HEK293 (cell line): ENCODE measurements around the gene ADAT2.

Experiments
- CTCF ChIA-PET: fragments of 350-600 bp; formaldehyde crosslinking; extraction: SDS; loops from one replicate; lab custom pipeline; 2021; ENCODE audit warnings: antibody characterized with exemption; lab: Yijun Ruan, JAX
- POLR2A ChIA-PET: fragments of 300-600 bp; formaldehyde crosslinking; extraction: SDS; loops from one replicate; lab custom pipeline; 2020; ENCODE audit warnings: antibody characterized with exemption, inconsistent platforms; lab: Yijun Ruan, JAX
- H3K27ac ChIP-seq: fragments of 200-500 bp; sonication (Bioruptor generic); 2 replicates; pipeline ENCODE4 v1.5.1; 2014; ENCODE audit warnings: low read depth, low read length, control low read depth, inconsistent platforms; ENCODE audit errors: extremely low read depth
- H3K36me3 ChIP-seq, 2 experiments: fragments of 200-500 bp in 1 of 2; sonication (Bioruptor generic) in 1 of 2; 1 replicate in 1 of 2; 2 replicates in 1 of 2; pipeline ENCODE4 v1.5.1; 2014 to 2017; ENCODE audit warnings: inconsistent platforms in 2 of 2, low read length in 2 of 2; ENCODE audit not compliant: control insufficient read depth in 2 of 2, insufficient read depth in 1 of 2
- H3K4me1 ChIP-seq: fragments of 200-500 bp; sonication (Bioruptor generic); 2 replicates; pipeline ENCODE4 v1.5.1; 2014; ENCODE audit warnings: mild to moderate bottlenecking, low read length, inconsistent platforms; ENCODE audit not compliant: control insufficient read depth, insufficient read depth
- H3K4me3 ChIP-seq: 2 replicates; pipeline ENCODE4 v1.5.1; 2011; ENCODE audit warnings: low read depth, mild to moderate bottlenecking, control low read depth, low read length, moderate library complexity
- H3K9me3 ChIP-seq: fragments of 200-500 bp; sonication (Bioruptor generic); 2 replicates; pipeline ENCODE4 v1.5.1; 2014; ENCODE audit warnings: low read depth, low read length, inconsistent platforms; ENCODE audit not compliant: control insufficient read depth, insufficient read depth
- BCL11A ChIP-seq: fragments of 450-650 bp; formaldehyde crosslinking; IDR thresholded peaks from 2 replicates; pipeline ENCODE4 v1.5.1; 2016; ENCODE audit warnings: low read depth, missing biosample characterization, missing genetic modification characterization
- EGR2 ChIP-seq: fragments of 450-650 bp; formaldehyde crosslinking; IDR thresholded peaks from 2 replicates; pipeline ENCODE4 v1.5.1; 2016; ENCODE audit warnings: low read depth, missing biosample characterization, missing genetic modification characterization
- GFI1B ChIP-seq: fragments of 450-650 bp; formaldehyde crosslinking; IDR thresholded peaks from 2 replicates; pipeline ENCODE4 v1.5.1; 2016; ENCODE audit warnings: missing biosample characterization, missing genetic modification characterization
- HOXD13 ChIP-seq: sonication (generic); formaldehyde crosslinking; IDR thresholded peaks from 2 replicates; pipeline ENCODE4 v1.8.0; 2022; ENCODE audit warnings: missing genetic modification reagents, borderline replicate concordance
- SP2 ChIP-seq: fragments of 450-650 bp; formaldehyde crosslinking; IDR thresholded peaks from 2 replicates; pipeline ENCODE4 v1.5.1; 2016; ENCODE audit warnings: missing biosample characterization, missing genetic modification characterization
- ZBTB1 ChIP-seq: fragments of 450-650 bp; formaldehyde crosslinking; IDR thresholded peaks from 2 replicates; pipeline ENCODE4 v1.5.1; 2016; ENCODE audit warnings: missing biosample characterization, missing genetic modification characterization
- ZIC2 ChIP-seq: fragments of 450-650 bp; formaldehyde crosslinking; IDR thresholded peaks from 2 replicates; pipeline ENCODE4 v1.5.1; 2016; ENCODE audit warnings: missing biosample characterization, missing genetic modification characterization
- ZNF169 ChIP-seq: fragments of 450-650 bp; formaldehyde crosslinking; IDR thresholded peaks from 2 replicates; pipeline ENCODE4 v1.5.1; 2016; ENCODE audit warnings: missing biosample characterization, missing genetic modification characterization
- ZNF214 ChIP-seq: fragments of 450-650 bp; formaldehyde crosslinking; IDR thresholded peaks from 2 replicates; pipeline ENCODE4 v1.5.1; 2017; ENCODE audit warnings: missing biosample characterization, mild to moderate bottlenecking, missing genetic modification characterization, borderline replicate concordance
- ZNF239 ChIP-seq: fragments of 450-650 bp; formaldehyde crosslinking; IDR thresholded peaks from 2 replicates; pipeline ENCODE4 v1.5.1; 2016; ENCODE audit warnings: missing biosample characterization, missing genetic modification characterization
- ZNF266 ChIP-seq: fragments of 450-650 bp; formaldehyde crosslinking; IDR thresholded peaks from 2 replicates; pipeline ENCODE4 v1.5.1; 2016; ENCODE audit warnings: missing biosample characterization, missing genetic modification characterization, low read depth
- ZNF302 ChIP-seq: fragments of 450-650 bp; formaldehyde crosslinking; IDR thresholded peaks from 2 replicates; pipeline ENCODE4 v1.5.1; 2016; ENCODE audit warnings: missing biosample characterization, missing genetic modification characterization, low read depth
- ZNF37A ChIP-seq: fragments of 450-650 bp; IDR thresholded peaks from 2 replicates; pipeline ENCODE4 v1.5.1; 2018; ENCODE audit warnings: missing biosample characterization, missing genetic modification characterization
- ZNF391 ChIP-seq: fragments of 450-650 bp; formaldehyde crosslinking; IDR thresholded peaks from 2 replicates; pipeline ENCODE4 v1.5.1; 2016; ENCODE audit warnings: low read depth, missing biosample characterization, missing genetic modification characterization, borderline replicate concordance
- ZNF404 ChIP-seq: fragments of 450-650 bp; formaldehyde crosslinking; IDR thresholded peaks from 2 replicates; pipeline ENCODE4 v1.5.1; 2017; ENCODE audit warnings: missing biosample characterization, missing genetic modification characterization
- ZNF549 ChIP-seq: fragments of 450-650 bp; IDR thresholded peaks from 2 replicates; pipeline ENCODE4 v1.5.1; 2018; ENCODE audit warnings: missing biosample characterization, missing genetic modification characterization, mild to moderate bottlenecking, inconsistent platforms, moderate library complexity
- ZNF830 ChIP-seq: fragments of 450-650 bp; IDR thresholded peaks from 2 replicates; pipeline ENCODE4 v1.5.0; 2018; ENCODE audit warnings: missing biosample characterization, missing genetic modification characterization, low read depth, mild to moderate bottlenecking, moderate library complexity
- ZSCAN30 ChIP-seq: fragments of 450-650 bp; IDR thresholded peaks from 2 replicates; pipeline ENCODE4 v1.5.1; 2018; ENCODE audit warnings: missing biosample characterization, mild to moderate bottlenecking, missing genetic modification characterization, moderate library complexity
- TF ChIP-seq, protein P1 (sequence below): fragments of 450-650 bp; formaldehyde crosslinking; IDR thresholded peaks from 2 replicates; pipeline ENCODE4 v1.5.1; 2016; ENCODE audit warnings: missing biosample characterization, missing genetic modification characterization

The ADAT2 gene

DNA sequence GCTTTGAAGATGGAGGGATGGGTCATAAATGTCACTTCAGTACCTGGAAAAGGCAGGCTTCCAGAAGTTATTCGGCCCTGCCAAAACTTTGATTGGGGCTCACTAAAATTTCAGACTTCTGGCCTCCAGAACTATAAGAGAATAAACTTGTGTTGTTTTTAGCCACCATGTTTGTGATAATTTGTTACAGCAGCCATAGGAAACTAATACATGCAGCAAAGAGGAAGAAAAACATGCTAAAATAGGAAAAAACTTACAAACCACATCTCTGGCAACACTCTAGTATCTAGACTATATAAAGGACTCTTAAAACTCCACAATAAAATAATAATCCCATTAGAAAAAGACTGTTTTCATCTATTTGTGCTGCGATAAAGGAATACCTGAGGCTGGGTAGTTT is 9.5 kb downstream of the ADAT2 start:
- TF ChIP-seq EGR2 (tag by site-specific recombination): no peak
- TF ChIP-seq, protein P1, sequence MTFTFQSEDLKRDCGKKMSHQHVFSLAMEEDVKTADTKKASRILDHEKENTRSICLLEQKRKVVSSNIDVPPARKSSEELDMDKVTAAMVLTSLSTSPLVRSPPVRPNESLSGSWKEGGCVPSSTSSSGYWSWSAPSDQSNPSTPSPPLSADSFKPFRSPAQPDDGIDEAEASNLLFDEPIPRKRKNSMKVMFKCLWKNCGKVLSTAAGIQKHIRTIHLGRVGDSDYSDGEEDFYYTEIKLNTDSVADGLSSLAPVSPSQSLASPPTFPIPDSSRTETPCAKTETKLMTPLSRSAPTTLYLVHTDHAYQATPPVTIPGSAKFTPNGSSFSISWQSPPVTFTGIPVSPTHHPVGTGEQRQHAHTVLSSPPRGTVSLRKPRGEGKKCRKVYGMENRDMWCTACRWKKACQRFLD: no peak
- no peak for TF ChIP-seq SP2 (tag by site-specific recombination)
- no peak for TF ChIP-seq ZNF302 (tag by site-specific recombination)
- no peak for TF ChIP-seq ZNF169 (tag by site-specific recombination)
- no peak for TF ChIP-seq ZNF266 (tag by site-specific recombination)
- TF ChIP-seq GFI1B (tag by site-specific recombination): no peak
- no peak for TF ChIP-seq ZBTB1 (tag by site-specific recombination)
- TF ChIP-seq ZNF549 (tag by site-specific recombination): no peak
- peaks cover 16 to 55% of the 10 kb centered on the region in 2 experiments; a peak in 2 of 3 replicates for H3K36me3 ChIP-seq
- POLR2A ChIA-PET: no interaction called here
- no peaks in the 10 kb centered on the region for H3K9me3 ChIP-seq
- CTCF ChIA-PET: no interaction called here
- H3K4me1 ChIP-seq: no peaks in the 10 kb centered on the region
- H3K27ac ChIP-seq: no peak overlapping the region
- no peak overlapping the region for H3K4me3 ChIP-seq

DNA sequence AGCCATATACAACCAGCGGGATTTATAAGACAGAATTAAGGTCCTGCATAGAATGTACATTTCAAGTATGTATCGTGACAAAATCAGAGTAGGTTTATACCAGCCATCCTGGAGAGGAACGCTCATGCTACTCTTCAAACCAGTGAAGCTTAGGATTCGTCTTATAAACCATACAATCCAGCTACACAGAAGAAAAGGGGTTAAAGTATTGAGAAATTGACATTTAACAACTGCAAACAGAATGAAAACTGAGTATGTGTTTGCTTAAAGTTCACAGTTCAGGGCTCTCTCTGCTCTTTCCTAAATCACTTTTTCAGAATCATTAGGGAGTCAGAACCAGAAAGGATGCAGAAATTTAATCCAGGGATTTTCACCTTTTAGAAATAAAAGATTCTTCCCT is 17.9 kb downstream of the ADAT2 start:
- CTCF ChIA-PET: interaction anchor here (0.6 to 1.5 kb wide), 3 partner anchors 13 to 826 kb away, joined by 3 to 7 read pairs (median 3); no protein-coding TSS in a partner anchor

DNA sequence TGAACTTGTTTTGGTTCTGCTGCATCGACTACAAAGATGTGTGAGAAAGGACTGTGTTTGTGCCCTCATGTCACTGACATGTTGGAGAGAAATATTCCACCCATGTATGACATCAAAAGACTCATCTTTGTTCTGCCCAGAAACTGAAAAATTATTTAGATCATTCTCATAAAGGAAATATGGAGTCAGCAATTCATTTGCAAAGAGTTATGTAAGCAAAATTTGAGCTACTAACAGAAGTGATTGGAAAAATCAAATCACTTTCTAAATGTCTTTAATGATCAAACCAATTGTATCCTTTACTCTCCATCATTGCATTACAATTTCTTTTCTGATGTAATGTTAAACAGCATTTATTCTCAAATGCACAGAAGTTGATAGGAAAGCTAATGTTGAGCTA is 19.3 kb downstream of the ADAT2 start:
- ChIA-PET POLR2A (no interaction called here), CTCF (interaction anchor here (0.7 to 0.8 kb wide), 4 partner anchors 9 to 774 kb away, joined by 3 to 5 read pairs (median 3); no protein-coding TSS in a partner anchor)
- no peak overlapping the region for H3K4me3 ChIP-seq
- H3K4me1 ChIP-seq: no peaks in the 10 kb centered on the region
- peaks cover 11 to 50% of the 10 kb centered on the region in 2 experiments for H3K36me3 ChIP-seq
- no peak overlapping the region for H3K27ac ChIP-seq
- H3K9me3 ChIP-seq: no peaks in the 10 kb centered on the region
- no peak for TF ChIP-seq ZNF549 (tag by site-specific recombination)
- TF ChIP-seq ZNF239 (tag by site-specific recombination): no peak
- TF ChIP-seq ZNF214: no peak
- no peak for TF ChIP-seq ZNF391 (tag by site-specific recombination)
- TF ChIP-seq ZNF37A (tag by site-specific recombination): no peak
- no peak for TF ChIP-seq ZSCAN30
- no peak for TF ChIP-seq BCL11A (tag by site-specific recombination)

More for the DNA sequence above, 17.9 kb downstream of the ADAT2 start:
- TF ChIP-seq ZNF404 (tag by site-specific recombination) (no peak), HOXD13 (no peak)
- H3K4me1 ChIP-seq: no peaks in the 10 kb centered on the region
- no peak overlapping the region for H3K27ac ChIP-seq
- H3K9me3 ChIP-seq: no peaks in the 10 kb centered on the region
- POLR2A ChIA-PET: no interaction called here
- no peak overlapping the region for H3K4me3 ChIP-seq
- peaks cover 19 to 62% of the 10 kb centered on the region in 2 experiments for H3K36me3 ChIP-seq

DNA sequence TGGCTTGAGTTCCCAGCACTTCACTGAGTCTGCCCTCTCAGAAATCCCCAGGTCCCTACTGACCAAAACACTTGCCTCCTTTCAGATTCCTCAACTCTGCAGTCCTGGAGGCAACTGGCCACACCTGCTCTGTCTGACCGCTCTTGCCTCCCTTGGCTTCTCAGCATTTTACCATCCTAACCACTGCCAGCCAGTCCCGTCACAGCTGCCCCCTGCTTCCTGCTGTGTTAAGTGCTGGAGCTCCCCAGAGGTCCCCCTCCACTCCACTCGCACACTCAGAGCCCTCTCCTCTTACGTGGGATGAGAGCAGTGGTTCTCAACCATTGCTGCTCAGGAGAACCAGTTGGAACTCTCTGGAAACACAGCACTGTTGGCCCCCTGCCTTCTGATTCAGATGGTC is 20.5 kb downstream of the ADAT2 start:
- Histone ChIP-seq H3K4me3 (no peak overlapping the region), H3K9me3 (no peaks in the 10 kb centered on the region), H3K27ac (no peak overlapping the region), H3K36me3 (peaks cover 6 to 45% of the 10 kb centered on the region in 2 experiments), H3K4me1 (no peaks in the 10 kb centered on the region)
- ChIA-PET CTCF (interaction anchor here (0.5 to 4.7 kb wide), 5 partner anchors 86 to 955 kb away, joined by 3 to 54 read pairs (median 5); no protein-coding TSS in a partner anchor), POLR2A (no interaction called here)
- TF ChIP-seq ZNF830 (tag by site-specific recombination): no peak
- TF ChIP-seq ZIC2: peak; percentile 82
